Epithelial cell of esophagus (primary cell): ENCODE data around the gene CACNA1B.

ENCODE experiments used
- DNase-seq: peaks from one replicate; pipeline ENCODE4 v3.0.0; 2010; ENCODE audit warnings: low read depth
- H3K4me3 ChIP-seq: 2 replicates; pipeline ENCODE4 v1.5.1; 2011; ENCODE audit warnings: mild to moderate bottlenecking, low read length, control low read depth
- CTCF ChIP-seq: IDR thresholded peaks from 2 replicates; pipeline ENCODE4 v1.5.1; 2011; ENCODE audit warnings: low read depth, mild to moderate bottlenecking, low read length, control low read depth, inconsistent platforms; ENCODE audit not compliant: insufficient read depth; ENCODE audit errors: missing control alignments

CACNA1B gene

GRCh38 chr9:137843355-137843754 lies 34.2 kb upstream of the CACNA1B start:
- DNase-seq = no peak
- no peak for TF ChIP-seq CTCF
- H3K4me3 ChIP-seq = no peak overlapping the region

GRCh38 chr9:137851516-137852267 lies 25.9 kb upstream of the CACNA1B start:
- TF ChIP-seq CTCF = no peak
- H3K4me3 ChIP-seq = no peak overlapping the region
- no peak for DNase-seq

- no peak for DNase-seq
Measured at GRCh38 chr9:137853392-137853995, 24.1 kb upstream of the CACNA1B start.

GRCh38 chr9:137860361-137860760 lies 17.2 kb upstream of the CACNA1B start:
- TF ChIP-seq CTCF = no peak
- no peak for DNase-seq

More at GRCh38 chr9:137853392-137853995, 24.1 kb upstream of the CACNA1B start:
- TF ChIP-seq CTCF = no peak
- H3K4me3 ChIP-seq = no peak overlapping the region

GRCh38 chr9:137865581-137866145 lies 11.9 kb upstream of the CACNA1B start:
- DNase-seq = no peak
- TF ChIP-seq CTCF = no peak
- H3K4me3 ChIP-seq = no peak overlapping the region

More at GRCh38 chr9:137860361-137860760, 17.2 kb upstream of the CACNA1B start:
- no peak overlapping the region for H3K4me3 ChIP-seq

GRCh38 chr9:137866226-137867141 lies 11.1 kb upstream of the CACNA1B start:
- DNase-seq = no peak
- no peak for TF ChIP-seq CTCF
- H3K4me3 ChIP-seq = no peak overlapping the region
